Testis (tissue), 2 donors: Measurements from ENCODE around the gene IFI30.

Experiments used
- CTCF ChIP-seq, 3 experiments: fragments of 450-650 bp in 2 of 3; fragments of 200-600 bp in 1 of 3; sonication (generic) in 1 of 3; IDR thresholded peaks; one replicate each; pipeline ENCODE4 v1.5.1; 2016 to 2019; ENCODE audit warnings: antibody characterized with exemption in 3 of 3, mild to moderate bottlenecking in 2 of 3, moderate library complexity in 1 of 3
- POLR2A ChIP-seq: fragments of 450-650 bp; IDR thresholded peaks from one replicate; pipeline ENCODE4 v1.6.1; 2017; ENCODE audit warnings: antibody characterized with exemption, mild to moderate bottlenecking, moderate library complexity

GRCh38 chr19:18156841-18157464 lies 16.7 kb upstream of the IFI30 start:
- TF ChIP-seq CTCF (IDR thresholded peaks at IDR 0.05) (no peak), POLR2A (no peak)
